Mesenchymal stem cell (in vitro differentiated cells and primary cell): ENCODE measurements around the gene ACACB.
A peak's percentile ranks its signal among the peaks of the same experiment; 100 is the strongest.

ENCODE experiments used
- DNase-seq: peaks from one replicate; pipeline ENCODE4 v3.0.0-alpha.2; 2013
- H2AFZ ChIP-seq: one replicate; pipeline ENCODE4 v1.6.1; 2013; ENCODE audit warnings: low read depth, mild to moderate bottlenecking, control low read depth, inconsistent platforms, low read length, moderate library complexity
- H2AK5ac ChIP-seq: 2 replicates; pipeline ENCODE4 v1.6.1; 2013; ENCODE audit warnings: low read length, moderate library complexity, mild to moderate bottlenecking, inconsistent platforms; ENCODE audit not compliant: severe bottlenecking
- H2BK120ac ChIP-seq: one replicate; pipeline ENCODE4 v1.6.1; 2013; ENCODE audit warnings: low read depth, mild to moderate bottlenecking, inconsistent platforms, low read length, moderate library complexity
- H2BK12ac ChIP-seq, 2 experiments: one replicate each; pipeline ENCODE4 v1.6.1; 2013; ENCODE audit warnings: inconsistent platforms in 2 of 2, low read length in 2 of 2, mild to moderate bottlenecking in 2 of 2, moderate library complexity in 2 of 2, control low read depth in 1 of 2
- H2BK15ac ChIP-seq: one replicate; pipeline ENCODE4 v1.6.1; 2013; ENCODE audit warnings: mild to moderate bottlenecking, low read depth, inconsistent platforms; ENCODE audit not compliant: poor library complexity, severe bottlenecking
- H2BK5ac ChIP-seq: 2 replicates; pipeline ENCODE4 v1.6.1; 2013; ENCODE audit warnings: low read depth, mild to moderate bottlenecking, low read length, control low read depth, inconsistent platforms; ENCODE audit not compliant: poor library complexity, severe bottlenecking
- H3K14ac ChIP-seq, 2 experiments: one replicate each; pipeline ENCODE4 v1.6.1; 2013; ENCODE audit warnings: inconsistent platforms in 2 of 2, low read length in 2 of 2, control low read depth in 1 of 2, mild to moderate bottlenecking in 1 of 2, moderate library complexity in 1 of 2
- H3K18ac ChIP-seq, 2 experiments: one replicate each; pipeline ENCODE4 v1.6.1; 2013; ENCODE audit warnings: inconsistent platforms in 2 of 2, low read length in 2 of 2, control low read depth in 1 of 2, low read depth in 1 of 2, mild to moderate bottlenecking in 1 of 2
- H3K23ac ChIP-seq, 2 experiments: one replicate each; pipeline ENCODE4 v1.6.1; 2013; ENCODE audit warnings: inconsistent platforms in 2 of 2, low read length in 2 of 2, mild to moderate bottlenecking in 2 of 2, moderate library complexity in 2 of 2, control low read depth in 1 of 2
- H3K27ac ChIP-seq: 2 replicates; pipeline ENCODE4 v1.5.1; 2013; ENCODE audit warnings: mild to moderate bottlenecking, moderate library complexity, low read length, control low read depth, inconsistent platforms; ENCODE audit not compliant: poor library complexity, severe bottlenecking
- H3K27me3 ChIP-seq, 2 experiments: 2 replicates each; pipeline versions ENCODE4 v1.6.1 to v1.7.0; 2013; ENCODE audit warnings: low read length in 2 of 2, mild to moderate bottlenecking in 2 of 2, moderate library complexity in 2 of 2, control low read depth in 1 of 2, inconsistent platforms in 1 of 2; ENCODE audit not compliant: control insufficient read depth in 1 of 2, insufficient read depth in 1 of 2
- H3K36me3 ChIP-seq, 2 experiments: 2 replicates each; pipeline versions ENCODE4 v1.6.1 to v1.7.0; 2013; ENCODE audit warnings: low read length in 2 of 2, control low read depth in 1 of 2, inconsistent platforms in 1 of 2, low read depth in 1 of 2, mild to moderate bottlenecking in 1 of 2; ENCODE audit not compliant: insufficient read depth in 2 of 2, control insufficient read depth in 1 of 2
- H3K4ac ChIP-seq, 2 experiments: one replicate each; pipeline ENCODE4 v1.6.1; 2013; ENCODE audit warnings: inconsistent platforms in 2 of 2, low read length in 2 of 2, mild to moderate bottlenecking in 2 of 2, moderate library complexity in 2 of 2, control low read depth in 1 of 2, low read depth in 1 of 2
- H3K4me1 ChIP-seq: 2 replicates; pipeline ENCODE4 v1.6.1; 2013; ENCODE audit warnings: low read depth, low read length, control low read depth; ENCODE audit not compliant: control insufficient read depth, insufficient read depth
- H3K4me2 ChIP-seq: 2 replicates; pipeline ENCODE4 v1.6.1; 2013; ENCODE audit warnings: low read length, mild to moderate bottlenecking, inconsistent platforms; ENCODE audit not compliant: poor library complexity, severe bottlenecking
- H3K4me3 ChIP-seq, 2 experiments: 2 replicates each; pipeline versions ENCODE4 v1.5.1 to v1.7.0; 2013; ENCODE audit warnings: low read length in 2 of 2, mild to moderate bottlenecking in 2 of 2, control low read depth in 1 of 2, low read depth in 1 of 2; ENCODE audit not compliant: insufficient read depth in 1 of 2
- H3K79me1 ChIP-seq: replicated peaks from 2 replicates; pipeline ENCODE4 v1.6.1; 2013; ENCODE audit warnings: mild to moderate bottlenecking, control low read depth, low read length, inconsistent platforms; ENCODE audit not compliant: poor library complexity, severe bottlenecking
- H3K9ac ChIP-seq: 2 replicates; pipeline ENCODE4 v1.7.0; 2013; ENCODE audit warnings: mild to moderate bottlenecking, low read length, moderate library complexity
- H3K9me3 ChIP-seq: 2 replicates; pipeline ENCODE4 v1.7.0; 2013; ENCODE audit warnings: mild to moderate bottlenecking, low read length; ENCODE audit not compliant: control insufficient read depth
- H4K8ac ChIP-seq: one replicate; pipeline ENCODE4 v1.6.1; 2013; ENCODE audit warnings: inconsistent platforms, mild to moderate bottlenecking, low read length, moderate library complexity
- H4K91ac ChIP-seq: one replicate; pipeline ENCODE4 v1.6.1; 2013; ENCODE audit warnings: mild to moderate bottlenecking, low read length, inconsistent platforms
- WGBS: methylation state at CpG from one replicate; pipeline ENCODE4 v1.1.7; 2013; ENCODE audit warnings: mixed read lengths; 5-methylcytosine and 5-hydroxymethylcytosine counted together

Gene ACACB

DNA sequence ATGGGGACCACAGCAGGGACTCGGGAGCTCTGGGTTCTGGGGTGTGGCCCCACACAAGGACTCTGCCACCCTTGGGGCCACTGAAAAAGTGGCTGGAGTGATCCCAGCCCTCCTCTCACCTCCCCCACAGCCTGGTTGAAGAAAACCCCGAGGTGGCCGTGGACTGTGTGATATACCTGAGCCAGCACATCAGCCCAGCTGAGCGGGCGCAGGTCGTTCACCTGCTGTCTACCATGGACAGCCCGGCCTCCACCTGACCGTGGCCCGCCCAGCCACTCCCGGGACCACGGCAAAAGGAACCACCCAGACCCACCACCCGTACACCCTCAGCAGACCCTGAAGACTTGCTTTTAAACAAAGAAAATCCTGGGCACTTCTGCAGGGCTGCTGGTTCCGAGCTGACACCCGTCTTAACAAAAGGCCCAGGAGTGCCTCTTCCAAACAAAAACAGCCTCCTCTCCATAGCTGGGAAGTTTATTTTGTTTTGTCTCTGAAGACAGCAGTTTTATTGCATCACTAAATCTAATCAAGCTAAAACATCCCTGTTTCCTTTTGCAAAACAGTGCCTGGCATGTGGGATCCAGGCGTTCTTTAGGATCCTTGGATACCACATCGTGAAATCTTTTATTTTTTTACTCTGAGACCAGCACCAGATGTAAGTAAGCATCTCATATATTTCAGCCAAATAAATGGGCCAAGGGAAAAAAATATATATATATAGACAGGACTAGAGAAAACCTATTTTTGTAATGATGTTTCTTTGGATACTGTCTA, 149.9 kb downstream of the ACACB start:
- no peak for DNase-seq
- H3K9me3 ChIP-seq = peaks cover 8% of the 10 kb centered on the region
- no peak overlapping the region for H3K9ac ChIP-seq
- peaks cover 9 to 16% of the 10 kb centered on the region in 2 experiments for H3K36me3 ChIP-seq
- H2BK120ac ChIP-seq = no peak overlapping the region
- no peak overlapping the region for H3K14ac ChIP-seq
- no peak overlapping the region for H2BK15ac ChIP-seq
- H3K27me3 ChIP-seq = no peaks in the 10 kb centered on the region
- H4K8ac ChIP-seq = no peak overlapping the region
- H2BK5ac ChIP-seq = no peak overlapping the region
- H3K18ac ChIP-seq = no peak overlapping the region
- H3K4me2 ChIP-seq = no peak overlapping the region
- H3K23ac ChIP-seq = no peak overlapping the region
- H4K91ac ChIP-seq = no peak overlapping the region
- no peak overlapping the region for H2AFZ ChIP-seq
- H3K79me1 ChIP-seq = no peaks in the 10 kb centered on the region
- H3K27ac ChIP-seq = no peak overlapping the region
- H3K4me3 ChIP-seq = no peak overlapping the region
- no peak overlapping the region for H2AK5ac ChIP-seq
- 79% methylated on average over 14 of the region's 16 CpGs for WGBS
- no peaks in the 10 kb centered on the region for H3K4me1 ChIP-seq
- H2BK12ac ChIP-seq = no peak overlapping the region
- H3K4ac ChIP-seq = no peak overlapping the region

DNA sequence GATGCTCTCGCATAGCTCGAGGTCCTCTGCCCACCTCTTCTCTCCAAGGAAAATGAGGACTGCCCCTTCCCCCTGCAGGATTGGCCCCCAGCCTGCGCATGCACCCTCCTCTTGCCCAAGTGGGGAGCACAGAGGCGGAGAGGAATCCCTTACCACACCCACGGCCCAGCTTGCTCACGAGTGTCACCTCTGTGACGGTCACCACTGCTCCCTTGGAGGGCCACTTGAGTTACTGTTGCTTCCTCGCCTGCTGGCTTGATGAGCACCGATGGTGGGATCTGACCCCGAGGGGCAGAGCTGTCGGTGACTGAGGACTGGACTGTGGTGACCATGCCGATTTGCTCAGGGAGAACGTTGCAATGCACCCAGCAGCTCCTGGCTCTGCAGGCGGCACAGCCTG, 151.0 kb downstream of the ACACB start:
- H3K14ac ChIP-seq = no peak overlapping the region
- no peak overlapping the region for H4K91ac ChIP-seq
- H2BK120ac ChIP-seq = no peak overlapping the region
- DNase-seq = no peak
- H3K23ac ChIP-seq = no peak overlapping the region
- no peak overlapping the region for H4K8ac ChIP-seq
- H3K4me1 ChIP-seq = no peaks in the 10 kb centered on the region
- H2AFZ ChIP-seq = no peak overlapping the region
- H3K79me1 ChIP-seq = no peaks in the 10 kb centered on the region
- peaks cover 9 to 16% of the 10 kb centered on the region in 2 experiments for H3K36me3 ChIP-seq
- peaks cover 8% of the 10 kb centered on the region for H3K9me3 ChIP-seq
- H2BK5ac ChIP-seq = no peak overlapping the region
- H3K4me2 ChIP-seq = no peak overlapping the region
- H2BK15ac ChIP-seq = no peak overlapping the region
- no peak overlapping the region for H3K9ac ChIP-seq
- no peak overlapping the region for H3K18ac ChIP-seq
- no peak overlapping the region for H3K4me3 ChIP-seq
- H3K27ac ChIP-seq = no peak overlapping the region
- no peak overlapping the region for H2BK12ac ChIP-seq
- H2AK5ac ChIP-seq = no peak overlapping the region
- WGBS = 85% methylated on average over 14 of the region's 14 CpGs
- H3K27me3 ChIP-seq = no peaks in the 10 kb centered on the region
- H3K4ac ChIP-seq = no peak overlapping the region

DNA sequence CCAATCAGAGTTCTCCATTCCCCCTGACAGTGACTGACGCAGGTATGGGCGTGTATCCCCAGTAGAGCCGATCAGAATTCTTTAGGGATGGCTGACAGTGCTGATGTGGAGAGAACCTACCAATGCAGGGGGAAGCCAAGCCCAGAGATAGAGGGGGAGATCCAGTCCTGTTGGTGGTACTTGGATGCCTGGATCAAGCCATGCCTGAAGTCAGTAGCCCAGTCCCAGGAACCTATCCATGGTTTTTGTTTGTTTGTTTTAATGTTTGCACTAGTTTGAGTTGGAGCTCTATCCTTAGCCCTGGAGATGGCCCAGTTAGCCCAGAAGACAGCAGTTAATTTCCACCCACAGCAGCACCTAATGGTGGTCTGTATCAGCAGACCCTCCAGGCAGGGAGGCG, 152.5 kb downstream of the ACACB start:
- no peak for DNase-seq
- H3K36me3 ChIP-seq = peaks cover 9 to 10% of the 10 kb centered on the region in 2 experiments
- H2BK12ac ChIP-seq = no peak overlapping the region
- no peak overlapping the region for H2AK5ac ChIP-seq
- H2BK120ac ChIP-seq = no peak overlapping the region
- no peak overlapping the region for H2BK15ac ChIP-seq
- H3K9me3 ChIP-seq = peaks cover 8% of the 10 kb centered on the region
- no peak overlapping the region for H2AFZ ChIP-seq
- H3K4ac ChIP-seq = no peak overlapping the region
- no peak overlapping the region for H3K18ac ChIP-seq
- no peaks in the 10 kb centered on the region for H3K4me1 ChIP-seq
- no peak overlapping the region for H4K91ac ChIP-seq
- H3K9ac ChIP-seq = no peak overlapping the region
- no peak overlapping the region for H4K8ac ChIP-seq
- H3K27me3 ChIP-seq = peaks cover 0 to 7% of the 10 kb centered on the region in 2 experiments
- H2BK5ac ChIP-seq = no peak overlapping the region
- no peak overlapping the region for H3K14ac ChIP-seq
- H3K4me3 ChIP-seq = no peak overlapping the region
- H3K27ac ChIP-seq = no peak overlapping the region
- no peak overlapping the region for H3K4me2 ChIP-seq
- no peak overlapping the region for H3K23ac ChIP-seq
- 80% methylated on average over 4 of the region's 4 CpGs for WGBS
- H3K79me1 ChIP-seq = no peaks in the 10 kb centered on the region

DNA sequence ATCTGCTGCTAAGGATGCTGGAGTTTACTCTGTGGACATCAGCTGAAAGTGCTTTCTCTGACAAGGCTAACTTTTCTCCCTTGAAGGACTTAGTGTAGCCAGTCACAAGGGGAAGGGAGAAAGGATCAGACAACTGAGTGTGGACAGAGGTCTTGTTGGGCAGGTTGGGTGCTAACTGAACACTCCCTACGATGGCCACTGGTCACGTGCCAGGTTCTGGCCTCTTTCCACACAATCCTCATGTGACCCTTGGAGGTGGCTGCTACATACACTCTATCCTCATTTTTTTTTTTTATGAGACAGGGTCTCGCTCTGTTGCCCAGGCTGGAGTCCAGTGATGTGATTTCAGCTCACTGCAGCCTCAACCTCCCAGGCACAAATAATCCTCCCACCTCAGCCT, 153.0 kb downstream of the ACACB start:
- Histone ChIP-seq H3K18ac (no peak overlapping the region), H4K8ac (no peak overlapping the region), H2AK5ac (no peak overlapping the region), H4K91ac (no peak overlapping the region), H3K4me3 (no peak overlapping the region), H2BK5ac (no peak overlapping the region), H3K4me1 (no peaks in the 10 kb centered on the region), H3K27ac (no peak overlapping the region), H3K9ac (no peak overlapping the region), H3K79me1 (no peaks in the 10 kb centered on the region), H3K36me3 (peaks cover 9 to 10% of the 10 kb centered on the region in 2 experiments), H3K14ac (no peak overlapping the region), H3K9me3 (peaks cover 8% of the 10 kb centered on the region), H2BK12ac (no peak overlapping the region), H3K4ac (no peak overlapping the region), H2AFZ (no peak overlapping the region), H3K27me3 (peaks cover 0 to 7% of the 10 kb centered on the region in 2 experiments), H3K23ac (no peak overlapping the region), H2BK120ac (no peak overlapping the region), H3K4me2 (no peak overlapping the region), H2BK15ac (peak overlapping the region; percentile 3)
- WGBS = 75% methylated on average over 3 of the region's 3 CpGs
- no peak for DNase-seq
